Vagina (tissue), 2 donors: ENCODE data around the gene FUZ.

Experiments used
- POLR2A ChIP-seq, 2 donors: fragments of 450-650 bp; IDR thresholded peaks; one replicate each; pipeline ENCODE4 v1.6.1; 2017; ENCODE audit warnings: antibody characterized with exemption in 2 of 2, mild to moderate bottlenecking in 2 of 2, moderate library complexity in 2 of 2
- POLR2AphosphoS5 ChIP-seq, 2 donors: sonication (generic); formaldehyde crosslinking; IDR thresholded peaks; one replicate each; pipeline ENCODE4 v1.9.0; 2017; ENCODE audit warnings: antibody characterized with exemption in 2 of 2, mild to moderate bottlenecking in 2 of 2, low read depth in 1 of 2; ENCODE audit not compliant: insufficient read depth in 1 of 2
- TF ChIP-seq, protein P1 (sequence below), 3 experiments: fragments of 450-650 bp in 2 of 3; fragments of 200-600 bp in 1 of 3; sonication (generic) in 1 of 3; IDR thresholded peaks; one replicate each; pipeline ENCODE4 v1.5.1; 2017 to 2019; ENCODE audit warnings: antibody characterized with exemption in 3 of 3, mild to moderate bottlenecking in 2 of 3, moderate library complexity in 2 of 3

DNA sequence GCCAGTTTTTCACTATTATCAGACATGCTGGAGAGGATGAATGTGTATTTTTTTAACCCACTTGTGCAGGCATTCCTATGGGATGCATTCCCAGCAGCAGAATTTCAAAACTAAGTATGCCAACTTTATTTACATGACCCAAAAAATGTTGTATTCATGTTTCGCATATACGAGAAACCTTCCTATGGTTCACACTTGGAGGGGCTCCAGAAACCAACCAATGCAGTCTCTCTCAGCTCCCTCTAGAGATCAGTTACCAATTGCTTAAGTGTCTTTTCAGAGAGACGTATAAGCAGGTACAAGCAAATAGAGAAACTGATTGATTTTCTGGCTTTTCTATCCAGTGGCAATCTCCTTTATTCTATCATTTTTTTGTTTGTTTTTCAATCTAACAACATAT, 32.3 kb upstream of the FUZ start:
- TF ChIP-seq POLR2A (IDR thresholded peaks at IDR 0.05) (no peak), POLR2AphosphoS5 (IDR thresholded peaks at IDR 0.05; ENCODE audit: insufficient read depth in 1 of 2, low read depth in 1 of 2) (no peak)
- TF ChIP-seq, protein P1, sequence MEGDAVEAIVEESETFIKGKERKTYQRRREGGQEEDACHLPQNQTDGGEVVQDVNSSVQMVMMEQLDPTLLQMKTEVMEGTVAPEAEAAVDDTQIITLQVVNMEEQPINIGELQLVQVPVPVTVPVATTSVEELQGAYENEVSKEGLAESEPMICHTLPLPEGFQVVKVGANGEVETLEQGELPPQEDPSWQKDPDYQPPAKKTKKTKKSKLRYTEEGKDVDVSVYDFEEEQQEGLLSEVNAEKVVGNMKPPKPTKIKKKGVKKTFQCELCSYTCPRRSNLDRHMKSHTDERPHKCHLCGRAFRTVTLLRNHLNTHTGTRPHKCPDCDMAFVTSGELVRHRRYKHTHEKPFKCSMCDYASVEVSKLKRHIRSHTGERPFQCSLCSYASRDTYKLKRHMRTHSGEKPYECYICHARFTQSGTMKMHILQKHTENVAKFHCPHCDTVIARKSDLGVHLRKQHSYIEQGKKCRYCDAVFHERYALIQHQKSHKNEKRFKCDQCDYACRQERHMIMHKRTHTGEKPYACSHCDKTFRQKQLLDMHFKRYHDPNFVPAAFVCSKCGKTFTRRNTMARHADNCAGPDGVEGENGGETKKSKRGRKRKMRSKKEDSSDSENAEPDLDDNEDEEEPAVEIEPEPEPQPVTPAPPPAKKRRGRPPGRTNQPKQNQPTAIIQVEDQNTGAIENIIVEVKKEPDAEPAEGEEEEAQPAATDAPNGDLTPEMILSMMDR (IDR thresholded peaks at IDR 0.05): no peak
